T-cell (primary cell): ENCODE measurements around the gene DRC7. TPM values are rescaled to one million over a fixed set of nuclear protein-coding genes. Genes with fewer than 3 reads are reported as not detected.

Source experiments
- ATAC-seq, 4 experiments: fragments of 200-7000 bp in 3 of 4; fragments of 150-1000 bp in 1 of 4; cut with Tn5 transposase; replicated peaks in 1 of 4; 1 replicate in 3 of 4; 2 replicates in 1 of 4; pipeline ENCODE4 v1.10.0; 2021; ENCODE audit warnings: moderate library complexity in 3 of 4, mild to moderate bottlenecking in 2 of 4, moderate number of reproducible peaks in 1 of 4
- CTCF ChIA-PET, 2 donors: fragments of 300-600 bp; sonication (Branson Sonifier 250); formaldehyde crosslinking; loops; one replicate each; lab custom pipeline; 2022; ENCODE audit warnings: antibody characterized with exemption in 2 of 2; lab: Charles Lee
- POLR2A ChIA-PET, 2 donors: fragments of 300-600 bp; sonication (Branson Sonifier 250); formaldehyde crosslinking; loops; one replicate each; lab custom pipeline; 2022; ENCODE audit warnings: antibody characterized with exemption in 2 of 2; lab: Charles Lee
- DNase-seq, 35 experiments: peaks; one replicate each; pipeline versions ENCODE4 v3.0.0 to v3.0.0-alpha.2; 2013 to 2023
- H3K27ac ChIP-seq: one replicate; pipeline ENCODE4 v1.5.1; 2013; ENCODE audit warnings: low read length
- H3K27me3 ChIP-seq, 2 experiments: replicated peaks in 1 of 2; 1 replicate in 1 of 2; 2 replicates in 1 of 2; pipeline versions ENCODE4 v1.6.1 to v1.7.0; 2013; ENCODE audit warnings: low read length in 1 of 2, mixed read lengths in 1 of 2; ENCODE audit not compliant: control insufficient read depth in 2 of 2, insufficient read depth in 2 of 2; ENCODE audit errors: extremely low read depth in 1 of 2
- H3K36me3 ChIP-seq, 2 donors: 1 replicate in 1 of 2; 2 replicates in 1 of 2; pipeline versions ENCODE4 v1.6.1 to v1.7.0; 2013; ENCODE audit warnings: low read length in 1 of 2; ENCODE audit not compliant: control insufficient read depth in 2 of 2, insufficient read depth in 1 of 2; ENCODE audit errors: extremely low read depth in 1 of 2
- H3K4me1 ChIP-seq, 2 experiments: 1 replicate in 1 of 2; 2 replicates in 1 of 2; pipeline versions ENCODE4 v1.6.1 to v1.7.0; 2013; ENCODE audit warnings: low read length in 2 of 2, mixed read lengths in 1 of 2; ENCODE audit not compliant: insufficient read depth in 2 of 2, control insufficient read depth in 1 of 2; ENCODE audit errors: extremely low read depth in 1 of 2
- H3K4me3 ChIP-seq, 2 donors: 1 replicate in 1 of 2; 2 replicates in 1 of 2; pipeline versions ENCODE4 v1.5.1 to v1.7.0; 2013; ENCODE audit warnings: mild to moderate bottlenecking in 2 of 2, low read length in 1 of 2, moderate library complexity in 1 of 2; ENCODE audit not compliant: control insufficient read depth in 1 of 2; ENCODE audit errors: extremely low read depth in 1 of 2
- H3K9me3 ChIP-seq: 2 replicates; pipeline ENCODE4 v1.7.0; 2013
- H3K27ac Mint-ChIP-seq, 2 donors: one replicate each; pipeline ENCODE4 v1.8.0; 2020 to 2021; ENCODE audit warnings: mild to moderate bottlenecking in 2 of 2, mixed read lengths in 2 of 2
- H3K27me3 Mint-ChIP-seq, 2 donors: one replicate each; pipeline ENCODE4 v1.8.0; 2021 to 2022; ENCODE audit warnings: mixed read lengths in 2 of 2
- H3K36me3 Mint-ChIP-seq: one replicate; pipeline ENCODE4 v1.8.0; 2021; ENCODE audit warnings: mixed read lengths
- H3K4me1 Mint-ChIP-seq, 3 donors: one replicate each; pipeline ENCODE4 v1.8.0; 2020 to 2022; ENCODE audit warnings: mixed read lengths in 3 of 3, mild to moderate bottlenecking in 1 of 3
- H3K4me3 Mint-ChIP-seq, 3 donors: one replicate each; pipeline ENCODE4 v1.8.0; 2020 to 2022; ENCODE audit warnings: mild to moderate bottlenecking in 3 of 3, mixed read lengths in 3 of 3, moderate library complexity in 3 of 3
- H3K9me3 Mint-ChIP-seq, 3 donors: one replicate each; pipeline ENCODE4 v1.8.0; 2020 to 2022; ENCODE audit warnings: mixed read lengths in 3 of 3
- WGBS: methylation state at CpG from one replicate; pipeline ENCODE4 v1.1.5; 2013; ENCODE audit warnings: missing lambda C conversion rate; ENCODE audit not compliant: insufficient coverage; 5-methylcytosine and 5-hydroxymethylcytosine counted together
- total RNA-seq, 35 experiments: library from RNA in 6 of 35; stranded (reverse) in 6 of 35; fragments of 120-200 nt in 1 of 35; gene quantifications; one replicate each; pipeline versions ENCODE4 v1.2.1 to v1.2.4 and lab custom pipeline; 2013 to 2026

The DRC7 gene
- total RNA-seq, 5 donors from 2014 or later (not counting 1 experiment from before 2014, with no cell fraction given), result not detected

DNA sequence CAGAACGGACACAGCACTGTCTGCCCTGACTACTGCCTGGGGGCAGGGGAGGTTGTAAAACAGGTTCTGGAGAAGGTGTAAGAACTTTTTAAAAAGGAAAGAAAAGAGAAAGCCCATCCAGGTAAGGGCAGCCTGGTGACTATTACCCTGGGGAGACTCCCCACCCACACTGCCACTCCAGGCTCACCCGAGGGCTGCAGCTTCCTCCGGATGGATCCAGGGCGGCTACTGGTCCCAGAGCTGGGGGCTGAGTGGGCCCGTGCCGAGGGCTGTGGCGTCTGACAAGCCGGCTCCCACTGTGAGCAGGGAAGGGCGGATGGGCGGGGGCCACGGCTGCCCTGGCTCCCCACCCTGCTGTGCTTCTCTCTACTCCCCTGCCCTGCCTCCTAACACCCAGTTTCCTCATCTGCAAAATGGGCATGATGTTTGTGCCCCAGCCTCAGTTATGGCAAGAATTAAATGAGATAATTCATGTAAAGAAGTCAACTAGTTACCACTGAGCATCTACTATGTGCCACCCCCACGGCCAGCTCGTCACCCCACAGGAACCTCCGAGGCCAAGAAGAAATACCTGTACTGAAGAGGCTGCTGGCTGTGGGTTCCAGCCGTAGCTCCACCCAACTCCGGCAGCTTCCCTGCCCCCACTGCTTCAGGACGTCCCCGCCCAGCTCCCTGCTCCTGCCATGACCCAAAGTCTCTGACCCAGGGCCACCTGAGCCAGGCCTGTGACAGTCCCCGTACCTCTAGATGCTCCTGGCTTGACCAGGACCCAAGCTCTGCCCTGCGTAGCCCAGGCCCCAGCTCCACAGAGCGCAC lies 65.1 kb downstream of the DRC7 start:
- Histone ChIP-seq H3K4me3 (no peak overlapping the region), H3K36me3 (peaks cover 4% of the 10 kb centered on the region in 2 donors), H3K4me1 (peaks cover 0 to 26% of the 10 kb centered on the region in 2 experiments), H3K27ac (no peak overlapping the region), H3K27me3 (no peaks in the 10 kb centered on the region), H3K9me3 (no peaks in the 10 kb centered on the region)
- WGBS, result 91% methylated on average over 14 of the region's 21 CpGs
- no peaks in the 10 kb centered on the region for H3K9me3 Mint-ChIP-seq
- H3K4me1 Mint-ChIP-seq, result peaks cover 0 to 2% (median 0%) of the 10 kb centered on the region in 3 donors
- no peak overlapping the region for H3K27ac Mint-ChIP-seq
- no peak overlapping the region for H3K4me3 Mint-ChIP-seq
- peaks cover 5% of the 10 kb centered on the region for H3K36me3 Mint-ChIP-seq
- ATAC-seq (no peak), DNase-seq (no peak)
- H3K27me3 Mint-ChIP-seq, result no peaks in the 10 kb centered on the region
- CTCF ChIA-PET, result interaction anchor here in 1 of 2 donors (0.7 to 0.8 kb wide), 2 partner anchors 47 to 151 kb away, joined by 5 to 6 read pairs; no protein-coding TSS in a partner anchor
- POLR2A ChIA-PET, result no interaction called here

DNA sequence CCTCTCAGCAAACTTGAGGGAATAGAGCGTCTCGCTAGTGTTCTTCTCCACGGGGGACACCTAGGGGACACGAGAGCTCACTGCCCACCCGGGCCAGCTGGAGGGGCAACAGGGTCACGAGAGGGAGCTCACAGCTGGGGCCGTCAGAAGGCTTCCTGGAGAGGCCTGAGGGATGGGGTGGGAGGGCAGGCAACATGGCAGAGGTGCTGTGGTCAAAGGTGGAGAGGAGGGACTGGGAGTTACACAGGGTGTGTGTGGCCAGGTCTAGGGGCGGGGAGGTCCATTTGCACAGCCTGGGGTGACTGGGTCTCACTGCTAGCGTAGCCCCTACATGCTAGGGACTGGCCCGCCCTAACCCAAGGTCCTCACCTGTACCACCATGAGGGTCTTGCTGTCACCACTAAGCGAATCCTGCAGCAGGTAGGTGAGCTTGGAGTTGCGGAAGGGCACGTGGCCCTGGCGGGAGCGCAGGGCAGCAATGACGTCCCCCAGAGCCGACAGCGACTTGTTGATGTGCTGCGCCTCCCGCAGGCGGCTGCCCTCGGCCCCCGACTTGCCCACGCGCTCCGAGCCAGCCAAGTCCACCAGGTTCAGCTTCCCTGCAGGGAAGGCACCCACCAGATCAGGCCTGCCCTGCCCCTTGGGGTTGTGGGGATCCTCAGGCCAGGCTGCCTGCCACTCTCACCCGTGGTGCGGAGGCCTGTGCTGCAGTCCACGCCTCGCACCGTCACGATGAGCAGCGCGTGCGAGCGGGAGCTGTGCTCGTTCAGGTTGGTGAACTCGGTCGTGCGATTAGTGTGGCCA lies 66.0 kb downstream of the DRC7 start:
- ATAC-seq, result no peak
- Histone ChIP-seq H3K36me3 (peaks cover 0 to 4% of the 10 kb centered on the region in 2 donors), H3K27me3 (no peaks in the 10 kb centered on the region), H3K4me1 (peaks cover 0 to 26% of the 10 kb centered on the region in 2 experiments), H3K9me3 (no peaks in the 10 kb centered on the region), H3K4me3 (no peak overlapping the region), H3K27ac (no peak overlapping the region)
- POLR2A ChIA-PET, result no interaction called here
- Mint-ChIP-seq H3K4me3 (no peak overlapping the region), H3K4me1 (peaks cover 0 to 2% (median 0%) of the 10 kb centered on the region in 3 donors), H3K9me3 (no peaks in the 10 kb centered on the region), H3K27ac (no peak overlapping the region), H3K36me3 (peaks cover 5% of the 10 kb centered on the region), H3K27me3 (no peaks in the 10 kb centered on the region)
- WGBS, result 93% methylated on average over 36 of the region's 40 CpGs
- CTCF ChIA-PET, result interaction anchor here in 1 of 2 donors (0.7 to 0.8 kb wide), 2 partner anchors 46 to 152 kb away, joined by 5 to 6 read pairs; no protein-coding TSS in a partner anchor
- DNase-seq, result no peak

DNA sequence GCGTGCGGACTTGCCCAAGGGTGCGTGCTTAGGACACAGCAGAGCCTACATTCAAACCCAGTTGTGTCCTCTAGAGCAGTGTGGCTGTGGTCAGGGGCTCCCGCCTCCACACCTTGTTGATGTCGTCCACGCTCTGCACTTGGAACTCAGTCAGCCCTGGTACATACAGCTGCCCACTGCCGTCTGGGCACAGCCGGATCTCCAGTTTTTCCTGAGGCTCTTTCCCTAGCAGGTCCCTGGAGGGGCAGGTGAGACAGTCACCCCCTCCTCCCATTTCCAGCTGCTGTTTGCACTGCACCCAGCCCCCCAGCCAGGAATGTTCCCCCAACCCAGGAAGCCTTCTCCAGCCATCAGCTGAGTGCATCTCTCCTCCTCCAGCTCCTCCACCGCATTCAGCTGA lies 66.7 kb downstream of the DRC7 start:
- H3K4me3 ChIP-seq, result no peak overlapping the region
- no peaks in the 10 kb centered on the region for H3K9me3 ChIP-seq
- ATAC-seq (no peak), DNase-seq (no peak)
- H3K27me3 Mint-ChIP-seq, result no peaks in the 10 kb centered on the region
- peaks cover 0 to 26% of the 10 kb centered on the region in 2 experiments for H3K4me1 ChIP-seq
- peaks cover 0 to 2% (median 0%) of the 10 kb centered on the region in 3 donors for H3K4me1 Mint-ChIP-seq
- ChIA-PET CTCF (no interaction called here), POLR2A (no interaction called here)
- H3K36me3 ChIP-seq, result peaks cover 0 to under 1% of the 10 kb centered on the region in 2 donors
- no peak overlapping the region for H3K27ac Mint-ChIP-seq
- H3K27me3 ChIP-seq, result peaks cover 0 to 2% of the 10 kb centered on the region in 2 experiments
- no peak overlapping the region for H3K4me3 Mint-ChIP-seq
- WGBS, result 90% methylated on average over 9 of the region's 9 CpGs
- peaks cover under 1% of the 10 kb centered on the region for H3K36me3 Mint-ChIP-seq
- H3K27ac ChIP-seq, result no peak overlapping the region
- no peaks in the 10 kb centered on the region for H3K9me3 Mint-ChIP-seq

DNA sequence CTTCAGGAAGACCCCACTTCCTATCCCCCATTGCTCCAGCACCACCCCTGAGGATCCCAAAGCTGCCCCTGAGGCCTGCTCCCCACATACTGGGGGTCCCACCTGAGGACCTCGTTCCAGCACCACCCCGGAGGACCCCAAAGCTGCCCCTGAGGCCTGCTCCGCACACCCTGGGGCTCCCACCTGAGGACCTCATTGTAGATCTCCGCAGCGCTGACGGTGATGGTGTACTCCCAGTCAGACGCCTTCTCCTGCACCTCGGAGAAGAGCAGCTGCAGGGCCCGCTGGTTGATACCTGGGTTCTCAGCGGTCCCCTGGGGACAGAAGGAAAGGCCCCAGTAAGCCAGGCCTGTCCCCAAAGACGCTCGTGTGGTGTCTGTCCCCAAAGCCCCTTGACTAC lies 67.4 kb downstream of the DRC7 start:
- peaks cover 0 to 23% of the 10 kb centered on the region in 2 experiments for H3K4me1 ChIP-seq
- Mint-ChIP-seq H3K4me1 (peaks cover 0 to 2% (median 0%) of the 10 kb centered on the region in 3 donors), H3K4me3 (no peak overlapping the region), H3K9me3 (no peaks in the 10 kb centered on the region), H3K27me3 (no peaks in the 10 kb centered on the region), H3K27ac (no peak overlapping the region), H3K36me3 (no peaks in the 10 kb centered on the region)
- CTCF ChIA-PET, result no interaction called here
- H3K4me3 ChIP-seq, result no peak overlapping the region
- H3K9me3 ChIP-seq, result no peaks in the 10 kb centered on the region
- H3K27me3 ChIP-seq, result peaks cover 0 to 2% of the 10 kb centered on the region in 2 experiments
- no peak for ATAC-seq
- H3K36me3 ChIP-seq, result no peaks in the 10 kb centered on the region
- no peak overlapping the region for H3K27ac ChIP-seq
- 93% methylated on average over 12 of the region's 12 CpGs for WGBS
- POLR2A ChIA-PET, result no interaction called here
- DNase-seq, result no peak

DNA sequence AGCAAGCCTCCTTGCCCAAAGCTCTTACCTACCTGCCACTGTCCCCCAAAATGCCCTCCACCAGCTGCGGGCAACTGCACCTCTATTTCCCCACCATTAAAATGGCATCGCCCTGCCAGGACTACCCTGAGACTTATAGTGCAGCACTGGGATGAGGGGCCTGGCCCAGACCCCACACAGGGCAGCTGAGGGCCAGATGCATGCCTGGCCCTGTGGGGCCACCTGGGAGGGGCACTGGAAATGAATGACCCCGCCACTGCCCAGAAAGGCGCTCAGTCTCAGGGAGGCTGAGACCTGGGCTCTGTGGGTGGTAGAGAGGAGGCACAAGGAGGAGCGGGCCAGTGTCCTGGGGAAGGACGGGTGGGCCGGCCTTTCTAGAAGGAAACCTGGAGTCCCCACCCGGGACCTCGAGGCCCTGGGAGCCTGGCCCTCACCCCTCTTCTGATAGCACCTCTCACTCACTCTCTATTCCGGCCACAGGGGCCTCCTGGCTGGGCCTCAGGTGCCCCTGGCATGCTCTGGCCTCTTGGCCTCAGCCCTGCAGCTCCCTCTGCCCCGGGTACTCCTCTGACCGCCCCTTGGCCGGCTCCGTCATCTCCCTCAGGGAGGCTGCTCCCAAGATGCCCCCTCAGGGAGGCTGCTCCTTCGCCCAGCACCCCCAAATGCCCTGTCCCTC lies 67.9 kb downstream of the DRC7 start:
- Histone ChIP-seq H3K36me3 (no peaks in the 10 kb centered on the region), H3K4me1 (peaks cover 0 to 18% of the 10 kb centered on the region in 2 experiments), H3K4me3 (no peak overlapping the region), H3K27ac (no peak overlapping the region), H3K9me3 (no peaks in the 10 kb centered on the region), H3K27me3 (peaks cover 0 to 2% of the 10 kb centered on the region in 2 experiments)
- WGBS, result 83% methylated on average over 13 of the region's 15 CpGs
- Mint-ChIP-seq H3K9me3 (no peaks in the 10 kb centered on the region), H3K27me3 (no peaks in the 10 kb centered on the region), H3K27ac (no peak overlapping the region), H3K36me3 (no peaks in the 10 kb centered on the region), H3K4me1 (peaks cover 0 to 2% (median 0%) of the 10 kb centered on the region in 3 donors), H3K4me3 (no peak overlapping the region)
- no peak for ATAC-seq
- POLR2A ChIA-PET, result no interaction called here
- CTCF ChIA-PET, result no interaction called here
- no peak for DNase-seq
